GM12878 (cell line): ENCODE data around the gene KLF15.

ENCODE experiments used
- CBX3 ChIP-seq: fragments of 200-600 bp; sonication (generic); IDR thresholded peaks from 2 replicates; pipeline ENCODE4 v1.6.1; 2016; ENCODE audit warnings: low read depth, borderline replicate concordance
- CREM ChIP-seq: IDR thresholded peaks from 2 replicates; pipeline ENCODE4 v1.6.1; 2014; ENCODE audit warnings: antibody characterized with exemption, low read depth
- GABPA ChIP-seq: IDR thresholded peaks from 2 replicates; pipeline ENCODE4 v1.6.1; 2014; ENCODE audit warnings: antibody characterized with exemption, low read depth, mild to moderate bottlenecking, inconsistent platforms
- NR2C2 ChIP-seq: IDR thresholded peaks from 2 replicates; pipeline ENCODE4 v1.6.1; 2011; ENCODE audit warnings: borderline replicate concordance, low read depth; ENCODE audit not compliant: control insufficient read depth, insufficient read length
- RAD21 ChIP-seq: IDR thresholded peaks from 2 replicates; pipeline ENCODE4 v1.6.1; 2011; ENCODE audit warnings: mild to moderate bottlenecking, low read depth, low read length, moderate library complexity; ENCODE audit not compliant: insufficient read depth
- SMC3 ChIP-seq: IDR thresholded peaks from 2 replicates; pipeline ENCODE4 v1.6.1; 2011; ENCODE audit warnings: low read length, improper control_type of control experiment, borderline replicate concordance
- TARDBP ChIP-seq: IDR thresholded peaks from 2 replicates; pipeline ENCODE4 v1.6.1; 2016; ENCODE audit warnings: borderline replicate concordance
- YY1 ChIP-seq: IDR thresholded peaks from 2 replicates; pipeline ENCODE4 v1.6.1; 2011; ENCODE audit warnings: low read depth, mild to moderate bottlenecking, low read length
- TF ChIP-seq, protein P1 (sequence below), 3 experiments: IDR thresholded peaks in 2 of 3; conservative IDR thresholded peaks in 1 of 3; 2 replicates each; pipeline ENCODE4 v1.5.1; 2011; ENCODE audit warnings: low read depth in 3 of 3, low read length in 3 of 3, mild to moderate bottlenecking in 3 of 3, control low read depth in 2 of 3, moderate library complexity in 2 of 3, inconsistent platforms in 1 of 3, mixed read lengths in 1 of 3; ENCODE audit not compliant: control insufficient read depth in 2 of 3, insufficient read depth in 1 of 3; ENCODE audit errors: extremely low read depth in 1 of 3
- TF ChIP-seq, protein P2 (sequence below): IDR thresholded peaks from 2 replicates; pipeline ENCODE4 v1.6.1; 2011; ENCODE audit warnings: low read depth, mild to moderate bottlenecking, low read length, moderate library complexity, borderline replicate concordance; ENCODE audit errors: extremely low read depth

DNA sequence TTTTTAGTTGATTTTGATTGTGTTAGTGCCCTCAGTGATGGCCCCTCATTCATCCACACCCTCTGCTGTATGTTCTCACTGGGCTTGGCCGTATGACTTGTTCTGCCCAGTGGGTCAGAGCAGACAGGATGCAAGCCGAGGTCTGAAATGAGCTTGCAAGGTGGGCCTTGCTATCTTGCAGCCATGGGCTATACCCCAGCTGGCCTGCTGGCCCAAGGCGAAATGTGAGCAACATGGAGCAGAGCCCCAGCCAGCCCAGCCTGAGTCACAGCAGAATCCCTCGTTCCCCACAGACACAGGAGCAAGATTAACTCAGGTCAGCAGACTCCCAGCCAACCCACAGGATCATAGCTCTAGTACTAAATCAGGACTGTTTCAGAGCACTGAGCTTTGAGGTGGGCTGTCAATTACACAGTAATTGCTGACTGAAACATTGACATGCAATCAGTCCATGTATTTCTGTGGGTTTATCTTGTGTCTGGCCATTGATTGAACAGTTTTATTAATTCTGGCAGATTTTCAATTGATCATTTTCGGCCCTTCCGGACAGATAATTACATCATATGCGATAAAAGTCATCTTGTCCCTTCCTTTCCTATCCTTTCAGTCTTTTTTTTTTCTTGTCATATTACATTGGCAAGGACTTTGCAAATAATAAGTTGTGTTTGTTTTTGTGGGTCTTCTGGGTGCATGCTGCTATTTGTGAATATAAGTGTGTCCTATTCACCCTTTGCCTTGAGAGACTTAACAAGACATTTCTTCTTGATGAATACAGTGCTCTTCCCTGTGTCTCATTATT, 27.1 kb downstream of the KLF15 start:
- TF ChIP-seq NR2C2 = no peak
- TF ChIP-seq, protein P1, sequence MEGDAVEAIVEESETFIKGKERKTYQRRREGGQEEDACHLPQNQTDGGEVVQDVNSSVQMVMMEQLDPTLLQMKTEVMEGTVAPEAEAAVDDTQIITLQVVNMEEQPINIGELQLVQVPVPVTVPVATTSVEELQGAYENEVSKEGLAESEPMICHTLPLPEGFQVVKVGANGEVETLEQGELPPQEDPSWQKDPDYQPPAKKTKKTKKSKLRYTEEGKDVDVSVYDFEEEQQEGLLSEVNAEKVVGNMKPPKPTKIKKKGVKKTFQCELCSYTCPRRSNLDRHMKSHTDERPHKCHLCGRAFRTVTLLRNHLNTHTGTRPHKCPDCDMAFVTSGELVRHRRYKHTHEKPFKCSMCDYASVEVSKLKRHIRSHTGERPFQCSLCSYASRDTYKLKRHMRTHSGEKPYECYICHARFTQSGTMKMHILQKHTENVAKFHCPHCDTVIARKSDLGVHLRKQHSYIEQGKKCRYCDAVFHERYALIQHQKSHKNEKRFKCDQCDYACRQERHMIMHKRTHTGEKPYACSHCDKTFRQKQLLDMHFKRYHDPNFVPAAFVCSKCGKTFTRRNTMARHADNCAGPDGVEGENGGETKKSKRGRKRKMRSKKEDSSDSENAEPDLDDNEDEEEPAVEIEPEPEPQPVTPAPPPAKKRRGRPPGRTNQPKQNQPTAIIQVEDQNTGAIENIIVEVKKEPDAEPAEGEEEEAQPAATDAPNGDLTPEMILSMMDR (IDR thresholded peaks at IDR 0.05 in 2 of 3, conservative IDR thresholded peaks at IDR 0.05 in 1 of 3; ENCODE audit: control insufficient read depth in 2 of 3, extremely low read depth in 1 of 3, insufficient read depth in 1 of 3, low read depth in 3 of 3, low read length in 3 of 3) = no peak
- TF ChIP-seq SMC3 = no peak
- TF ChIP-seq, protein P2, sequence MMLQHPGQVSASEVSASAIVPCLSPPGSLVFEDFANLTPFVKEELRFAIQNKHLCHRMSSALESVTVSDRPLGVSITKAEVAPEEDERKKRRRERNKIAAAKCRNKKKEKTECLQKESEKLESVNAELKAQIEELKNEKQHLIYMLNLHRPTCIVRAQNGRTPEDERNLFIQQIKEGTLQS = no peak
- TF ChIP-seq CBX3 = no peak
- TF ChIP-seq RAD21 = no peak
- no peak for TF ChIP-seq YY1
- TF ChIP-seq TARDBP = no peak
- no peak for TF ChIP-seq GABPA
- TF ChIP-seq CREM = no peak
